ENCODE data around the gene NECAB2. TPM values are rescaled to one million over a fixed set of nuclear protein-coding genes. Genes with fewer than 3 reads are reported as not detected.

Gene NECAB2
- total RNA-seq, 1 donor from 2014 or later, result 12.6 TPM

- Histone ChIP-seq H4K20me1 (ENCODE audit: low read depth) (no peaks in the 10 kb centered on the region), H3K27ac (no peak overlapping the region), H2AFZ (replicated peaks) (no peak overlapping the region), H3K79me2 (ENCODE audit: low read depth) (no peaks in the 10 kb centered on the region), H3K9ac (no peak overlapping the region), H3K4me1 (peaks cover 10% of the 10 kb centered on the region), H3K4me2 (no peak overlapping the region), H3K4me3 (no peak overlapping the region), H3K27me3 (peaks cover 20% of the 10 kb centered on the region), H3F3A (ENCODE audit: low read depth) (peaks cover 7% of the 10 kb centered on the region), H3K36me3 (no peaks in the 10 kb centered on the region), H3K9me3 (ENCODE audit: low read depth) (no peaks in the 10 kb centered on the region)
- Mint-ChIP-seq H3K4me3 (no peak overlapping the region), H3K9me3 (peaks cover 4% of the 10 kb centered on the region), H3K27ac (no peak overlapping the region), H3K4me1 (peaks cover 16% of the 10 kb centered on the region), H3K36me3 (no peaks in the 10 kb centered on the region), H3K27me3 (ENCODE audit: insufficient read depth, low read depth) (peaks cover 8% of the 10 kb centered on the region)
- DNase-seq (ENCODE audit: low spot score), result no peak
- TF ChIP-seq CTCF (IDR thresholded peaks at IDR 0.05) (no peak), EZH2phosphoT487 (IDR thresholded peaks at IDR 0.05) (no peak), EZH2 (IDR thresholded peaks at IDR 0.05) (no peak)
Measured at GRCh38 chr16:83955218-83956130, 12.6 kb upstream of the NECAB2 start.

- no peaks in the 10 kb centered on the region for H4K20me1 ChIP-seq (ENCODE audit: low read depth)
- no peak overlapping the region for H3K27ac ChIP-seq
- H3K4me1 ChIP-seq, result peaks cover 10% of the 10 kb centered on the region
- no peaks in the 10 kb centered on the region for H3K9me3 Mint-ChIP-seq
- H3K36me3 ChIP-seq, result no peaks in the 10 kb centered on the region
- no peak overlapping the region for H3K4me3 Mint-ChIP-seq
- no peak overlapping the region for H3K9ac ChIP-seq
- H3K4me1 Mint-ChIP-seq, result peaks cover 16% of the 10 kb centered on the region
- no peaks in the 10 kb centered on the region for H3F3A ChIP-seq (ENCODE audit: low read depth)
- H3K27me3 ChIP-seq, result peaks cover 20% of the 10 kb centered on the region
- H3K27ac Mint-ChIP-seq, result no peak overlapping the region
- H3K79me2 ChIP-seq (ENCODE audit: low read depth), result no peaks in the 10 kb centered on the region
- TF ChIP-seq CTCF (IDR thresholded peaks at IDR 0.05) (peak; percentile 94), EZH2phosphoT487 (IDR thresholded peaks at IDR 0.05) (no peak), EZH2 (IDR thresholded peaks at IDR 0.05) (no peak)
- H3K27me3 Mint-ChIP-seq (ENCODE audit: insufficient read depth, low read depth), result peaks cover 6% of the 10 kb centered on the region
- no peaks in the 10 kb centered on the region for H3K9me3 ChIP-seq (ENCODE audit: low read depth)
- DNase-seq (ENCODE audit: low spot score), result peak; percentile 92
- H2AFZ ChIP-seq (replicated peaks), result no peak overlapping the region
- H3K4me3 ChIP-seq, result no peak overlapping the region
- no peaks in the 10 kb centered on the region for H3K36me3 Mint-ChIP-seq
- no peak overlapping the region for H3K4me2 ChIP-seq
Measured at GRCh38 chr16:83956336-83957289, 11.4 kb upstream of the NECAB2 start.

GRCh38 chr16:83957296-83957855, 10.7 kb upstream of the NECAB2 start:
- no peak overlapping the region for H3K4me3 ChIP-seq
- H3K9ac ChIP-seq, result no peak overlapping the region
- Mint-ChIP-seq H3K4me3 (no peak overlapping the region), H3K4me1 (peaks cover 16% of the 10 kb centered on the region), H3K9me3 (no peaks in the 10 kb centered on the region), H3K27ac (no peak overlapping the region), H3K27me3 (ENCODE audit: insufficient read depth, low read depth) (peaks cover 5% of the 10 kb centered on the region), H3K36me3 (no peaks in the 10 kb centered on the region)
- no peak overlapping the region for H3K27ac ChIP-seq
- H4K20me1 ChIP-seq (ENCODE audit: low read depth), result no peaks in the 10 kb centered on the region
- no peaks in the 10 kb centered on the region for H3K36me3 ChIP-seq
- TF ChIP-seq EZH2phosphoT487 (IDR thresholded peaks at IDR 0.05) (no peak), CTCF (IDR thresholded peaks at IDR 0.05) (no peak), EZH2 (IDR thresholded peaks at IDR 0.05) (no peak)
- no peaks in the 10 kb centered on the region for H3K9me3 ChIP-seq (ENCODE audit: low read depth)
- no peak overlapping the region for H3K4me2 ChIP-seq
- no peak for DNase-seq (ENCODE audit: low spot score)
- peaks cover 20% of the 10 kb centered on the region for H3K27me3 ChIP-seq
- H3K79me2 ChIP-seq (ENCODE audit: low read depth), result no peaks in the 10 kb centered on the region
- H3F3A ChIP-seq (ENCODE audit: low read depth), result no peaks in the 10 kb centered on the region
- no peak overlapping the region for H2AFZ ChIP-seq (replicated peaks)
- peaks cover 10% of the 10 kb centered on the region for H3K4me1 ChIP-seq

Data from neural progenitor cell (in vitro differentiated cells).